Loucy (cell line): ENCODE data around the gene CHL1.

Experiments used
- H2AFZ ChIP-seq: fragments of 200-600 bp; sonication (generic); 2 replicates; pipeline ENCODE4 v1.6.0; 2016; ENCODE audit warnings: antibody characterized with exemption, mild to moderate bottlenecking, low read length, moderate library complexity
- H3F3A ChIP-seq: fragments of 200-600 bp; 2 replicates; pipeline ENCODE4 v1.6.0; 2016; ENCODE audit warnings: antibody characterized with exemption, low read depth, mild to moderate bottlenecking
- H3K27me3 ChIP-seq: fragments of 200-600 bp; sonication (generic); 2 replicates; pipeline ENCODE4 v1.6.1; 2014; ENCODE audit warnings: low read length, mild to moderate bottlenecking; ENCODE audit not compliant: insufficient read depth, poor library complexity, severe bottlenecking
- H3K36me3 ChIP-seq: fragments of 200-600 bp; sonication (generic); 2 replicates; pipeline ENCODE4 v1.6.1; 2016; ENCODE audit warnings: low read length; ENCODE audit not compliant: insufficient read depth
- H3K4me1 ChIP-seq: fragments of 200-600 bp; sonication (generic); 2 replicates; pipeline ENCODE4 v1.5.1; 2014; ENCODE audit warnings: low read length, mild to moderate bottlenecking; ENCODE audit not compliant: insufficient read depth, poor library complexity, severe bottlenecking
- H3K4me2 ChIP-seq: fragments of 200-600 bp; sonication (generic); 2 replicates; pipeline ENCODE4 v1.6.0; 2014; ENCODE audit warnings: antibody characterized with exemption, low read length, low read depth, mild to moderate bottlenecking; ENCODE audit not compliant: poor library complexity, severe bottlenecking
- H3K4me3 ChIP-seq: fragments of 200-600 bp; sonication (generic); 2 replicates; pipeline ENCODE4 v1.5.1; 2014; ENCODE audit warnings: low read length, mild to moderate bottlenecking, mixed read lengths; ENCODE audit not compliant: poor library complexity, severe bottlenecking
- H3K79me2 ChIP-seq: fragments of 200-600 bp; sonication (generic); 2 replicates; pipeline ENCODE4 v1.6.1; 2014; ENCODE audit warnings: low read length; ENCODE audit not compliant: insufficient read depth
- H3K9ac ChIP-seq: fragments of 200-600 bp; sonication (generic); 2 replicates; pipeline ENCODE4 v1.6.0; 2014; ENCODE audit warnings: mild to moderate bottlenecking, low read depth, low read length, moderate library complexity; ENCODE audit not compliant: poor library complexity, severe bottlenecking
- H3K9me2 ChIP-seq: fragments of 200-600 bp; sonication (generic); replicated peaks from 2 replicates; pipeline ENCODE4 v1.6.1; 2016; ENCODE audit warnings: low read depth, low read length, mixed read lengths
- H3K9me3 ChIP-seq: fragments of 200-600 bp; sonication (generic); 2 replicates; pipeline ENCODE4 v1.6.1; 2014; ENCODE audit warnings: mild to moderate bottlenecking, antibody characterized with exemption, low read length, low read depth; ENCODE audit not compliant: insufficient read depth
- H4K20me1 ChIP-seq: fragments of 200-600 bp; sonication (generic); 2 replicates; pipeline ENCODE4 v1.6.0; 2014; ENCODE audit warnings: antibody characterized with exemption, low read length, mild to moderate bottlenecking; ENCODE audit not compliant: insufficient read depth, poor library complexity, severe bottlenecking
- CTCF ChIP-seq: fragments of 200-600 bp; sonication (generic); conservative IDR thresholded peaks from 2 replicates; pipeline ENCODE4 v1.5.1; 2014; ENCODE audit warnings: mild to moderate bottlenecking, antibody characterized with exemption, low read length
- EZH2phosphoT487 ChIP-seq: fragments of 200-600 bp; IDR thresholded peaks from 2 replicates; pipeline ENCODE4 v1.6.1; 2018; ENCODE audit warnings: antibody characterized with exemption, mild to moderate bottlenecking, moderate library complexity, borderline replicate concordance

The CHL1 gene

DNA sequence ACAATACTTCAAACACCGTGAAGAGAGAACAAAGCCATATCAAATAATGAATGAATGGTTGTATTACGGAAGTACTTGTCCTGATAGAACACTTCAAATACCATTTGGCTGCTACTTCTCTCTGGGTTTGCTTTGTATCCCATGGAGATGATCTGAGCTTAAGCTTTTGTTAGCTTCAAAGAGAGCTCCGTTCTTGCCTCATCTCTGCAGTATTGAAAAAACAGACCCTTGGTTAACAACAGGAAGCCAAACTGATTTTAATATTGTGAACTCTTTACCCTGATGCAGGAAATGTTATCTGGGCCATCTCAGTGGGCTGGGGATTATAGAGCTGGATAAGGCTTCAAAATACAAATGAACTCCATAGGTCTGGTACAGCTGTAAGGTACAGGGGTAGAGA, 101.0 kb downstream of the CHL1 start:
- Histone ChIP-seq H3K4me3 (no peak overlapping the region), H3F3A (no peaks in the 10 kb centered on the region), H3K4me1 (no peaks in the 10 kb centered on the region), H2AFZ (no peak overlapping the region), H3K9ac (no peak overlapping the region), H4K20me1 (no peaks in the 10 kb centered on the region), H3K9me3 (peaks cover 7% of the 10 kb centered on the region), H3K9me2 (no peaks in the 10 kb centered on the region), H3K79me2 (no peaks in the 10 kb centered on the region), H3K4me2 (no peak overlapping the region), H3K27me3 (no peaks in the 10 kb centered on the region), H3K36me3 (no peaks in the 10 kb centered on the region)
- TF ChIP-seq CTCF (no peak), EZH2phosphoT487 (no peak)

- no peaks in the 10 kb centered on the region for H4K20me1 ChIP-seq
- no peak overlapping the region for H3K4me3 ChIP-seq
- no peaks in the 10 kb centered on the region for H3K36me3 ChIP-seq
- H3K4me2 ChIP-seq: no peak overlapping the region
- H3K9me2 ChIP-seq: no peaks in the 10 kb centered on the region
- H3K9ac ChIP-seq: no peak overlapping the region
- no peak for TF ChIP-seq EZH2phosphoT487
- no peak for TF ChIP-seq CTCF
- H3K4me1 ChIP-seq: no peaks in the 10 kb centered on the region
- peaks cover 7% of the 10 kb centered on the region for H3K9me3 ChIP-seq
- no peaks in the 10 kb centered on the region for H3K27me3 ChIP-seq
- H3F3A ChIP-seq: no peaks in the 10 kb centered on the region
- H2AFZ ChIP-seq: no peak overlapping the region
- no peaks in the 10 kb centered on the region for H3K79me2 ChIP-seq
Measured at GRCh38 chr3:299590-300301, 103.2 kb downstream of the CHL1 start.

- H3K79me2 ChIP-seq: no peaks in the 10 kb centered on the region
- H3K36me3 ChIP-seq: no peaks in the 10 kb centered on the region
- no peaks in the 10 kb centered on the region for H4K20me1 ChIP-seq
- no peak overlapping the region for H3K4me2 ChIP-seq
- no peak overlapping the region for H2AFZ ChIP-seq
- H3K4me3 ChIP-seq: no peak overlapping the region
- no peaks in the 10 kb centered on the region for H3K27me3 ChIP-seq
- peaks cover 2% of the 10 kb centered on the region; the same call in 1 of the 2 replicates for H3K9me3 ChIP-seq
- no peaks in the 10 kb centered on the region for H3K4me1 ChIP-seq
- no peaks in the 10 kb centered on the region for H3K9me2 ChIP-seq
- H3K9ac ChIP-seq: no peak overlapping the region
- no peaks in the 10 kb centered on the region for H3F3A ChIP-seq
- no peak for TF ChIP-seq CTCF
- no peak for TF ChIP-seq EZH2phosphoT487
Measured at GRCh38 chr3:307182-307581, 110.6 kb downstream of the CHL1 start.
